GM12878 (cell line): ENCODE data around the gene GYPC. TPM values are rescaled to one million over a fixed set of nuclear protein-coding genes. Genes with fewer than 3 reads are reported as not detected.

ENCODE experiments used
- ATAC-seq: fragments of 200-7000 bp; cut with Tn5 transposase; 3 replicates; pipeline ENCODE4 v1.9.1; 2020; ENCODE audit warnings: mild to moderate bottlenecking, moderate library complexity
- BruUV-seq: library from RNA; stranded (reverse); fragments of 400-500 nt; replicated peaks from 2 replicates; lab custom pipeline; 2021; lab: Mats Ljungman, UMichigan
- CTCF ChIA-PET: fragments of 300-600 bp; sonication (Branson Sonifier 250); formaldehyde crosslinking; extraction: SDS; loops from one replicate; lab custom pipeline; 2021; ENCODE audit warnings: inconsistent platforms; lab: Yijun Ruan, JAX
- POLR2A ChIA-PET: fragments of 350-600 bp; formaldehyde crosslinking; extraction: SDS; loops from one replicate; lab custom pipeline; 2021; ENCODE audit warnings: inconsistent platforms; lab: Charles Lee
- RAD21 ChIA-PET: fragments of 300-600 bp; sonication (Branson Sonifier 250); formaldehyde crosslinking; loops from one replicate; lab custom pipeline; 2023; ENCODE audit warnings: antibody characterized with exemption; ENCODE audit not compliant: unreplicated experiment; lab: Charles Lee
- SMC1A ChIA-PET: fragments of 300-600 bp; sonication (Branson Sonifier 250); formaldehyde crosslinking; loops from one replicate; lab custom pipeline; 2023; ENCODE audit not compliant: unreplicated experiment, uncharacterized antibody; lab: Charles Lee
- DNase-seq: peaks from one replicate; pipeline ENCODE4 v3.0.0-alpha.2; 2011; ENCODE audit warnings: low read depth, low spot score
- FAIRE-seq: peaks from 3 replicates; lab custom pipeline; 2011; peaks lifted over from hg19 to GRCh38; lab: Jason Lieb, UNC
- H2AFZ ChIP-seq: 2 replicates; pipeline ENCODE4 v1.6.0; 2011; ENCODE audit warnings: low read depth, low read length, control low read depth; ENCODE audit not compliant: control insufficient read depth
- H3K27ac ChIP-seq: 2 replicates; pipeline ENCODE4 v1.5.1; 2011; ENCODE audit warnings: control low read depth; ENCODE audit not compliant: control insufficient read depth, insufficient read depth
- H3K27me3 ChIP-seq, 2 experiments: replicated peaks in 1 of 2; 2 replicates each; pipeline versions ENCODE4 v1.6.0 to v1.6.1; 2011; ENCODE audit warnings: low read length in 1 of 2; ENCODE audit not compliant: control insufficient read depth in 2 of 2, insufficient read depth in 2 of 2
- H3K36me3 ChIP-seq, 2 experiments: 2 replicates each; pipeline ENCODE4 v1.5.1; 2011; ENCODE audit warnings: low read length in 1 of 2; ENCODE audit not compliant: control insufficient read depth in 2 of 2, insufficient read depth in 2 of 2
- H3K4me1 ChIP-seq: 2 replicates; pipeline ENCODE4 v1.6.1; 2011; ENCODE audit warnings: mild to moderate bottlenecking, low read length, moderate library complexity, mixed read lengths; ENCODE audit not compliant: control insufficient read depth, insufficient read depth
- H3K4me2 ChIP-seq: 2 replicates; pipeline ENCODE4 v1.6.0; 2011; ENCODE audit warnings: control low read depth; ENCODE audit not compliant: control insufficient read depth, insufficient read depth
- H3K4me3 ChIP-seq: fragments of 200-600 bp; sonication (generic); 2 replicates; pipeline ENCODE4 v1.5.1; 2016
- H3K79me2 ChIP-seq: 2 replicates; pipeline ENCODE4 v1.6.0; 2011; ENCODE audit warnings: low read length; ENCODE audit not compliant: control insufficient read depth, insufficient read depth
- H3K9ac ChIP-seq: 2 replicates; pipeline ENCODE4 v1.8.0; 2011; ENCODE audit warnings: low read length, control low read depth, mixed read lengths; ENCODE audit not compliant: control insufficient read depth, insufficient read depth
- H3K9me3 ChIP-seq: replicated peaks from 3 replicates; pipeline ENCODE4 v1.5.1; 2011; ENCODE audit warnings: mild to moderate bottlenecking, low read length; ENCODE audit not compliant: control insufficient read depth, insufficient read depth
- H4K20me1 ChIP-seq: 2 replicates; pipeline ENCODE4 v1.6.0; 2011; ENCODE audit not compliant: control insufficient read depth, insufficient read depth
- BCL3 ChIP-seq: IDR thresholded peaks from 2 replicates; pipeline ENCODE4 v1.6.1; 2011; ENCODE audit warnings: borderline replicate concordance, low read depth, mild to moderate bottlenecking, moderate library complexity, low read length; ENCODE audit not compliant: insufficient read depth, poor library complexity, severe bottlenecking
- PBX3 ChIP-seq: IDR thresholded peaks from 2 replicates; pipeline ENCODE4 v1.6.1; 2011; ENCODE audit warnings: mild to moderate bottlenecking, low read depth, low read length, moderate library complexity; ENCODE audit not compliant: insufficient replicate concordance
- WGBS: methylation state at CpG from one replicate; pipeline ENCODE4 v1.1.6; 2016; ENCODE audit warnings: low lambda C conversion rate; ENCODE audit not compliant: insufficient replicate concordance, insufficient coverage; ENCODE audit errors: missing lambda C conversion rate; 5-methylcytosine and 5-hydroxymethylcytosine counted together
- in situ Hi-C: fragments of 300-500 bp; cut with MboI; formaldehyde crosslinking; loops from 9 replicates; pipeline ENCODE4 v1.14.3; 2018; ENCODE audit warnings: mixed read lengths
- intact Hi-C: fragments of 100-400 bp; cut with micrococcal nuclease; formaldehyde crosslinking; loops from one replicate; pipeline ENCODE4 v1.14.2; 2022; ENCODE audit not compliant: unreplicated experiment
- polyA plus RNA-seq, 11 experiments: library from polyadenylated mRNA; depleted of rRNA in 4 of 11; unstranded in 6 of 11; stranded (reverse) in 5 of 11; fragments of >200 nt; fragmentation: Nextera tagmentation in 4 of 11; fragmentation: Illumina TruSeq in 1 of 11; extraction: Ambion mirVana in 4 of 11; extraction: Trizol in 1 of 11; gene quantifications; 1 replicate in 1 of 11; 2 replicates in 10 of 11; pipeline versions ENCODE4 v1.2.1 to v1.2.3, GENCODE V29; 2011 to 2016; ENCODE audit warnings: inconsistent platforms in 2 of 11, missing spikeins in 2 of 11, low read depth in 1 of 11
- total RNA-seq, 4 experiments: library from RNA; depleted of rRNA in 3 of 4; stranded (reverse); fragments of >200 nt in 3 of 4; fragmentation: Illumina TruSeq in 1 of 4; extraction: Trizol in 1 of 4; gene quantifications; 2 replicates each; pipeline versions ENCODE4 v1.2.1 to v1.2.3, GENCODE V29; 2013 to 2021
- TF ChIP-seq, protein P1 (sequence below): fragments of 450-650 bp; IDR thresholded peaks from 2 replicates; pipeline ENCODE4 v1.6.1; 2016; ENCODE audit warnings: mild to moderate bottlenecking

The GYPC gene
- total and polyA plus RNA-seq, 10 of the 15 experiments (the other 5 are each of a cell fraction or from before 2014, with no cell fraction given) = 26.2 to 150 (median 81.4) TPM

DNA sequence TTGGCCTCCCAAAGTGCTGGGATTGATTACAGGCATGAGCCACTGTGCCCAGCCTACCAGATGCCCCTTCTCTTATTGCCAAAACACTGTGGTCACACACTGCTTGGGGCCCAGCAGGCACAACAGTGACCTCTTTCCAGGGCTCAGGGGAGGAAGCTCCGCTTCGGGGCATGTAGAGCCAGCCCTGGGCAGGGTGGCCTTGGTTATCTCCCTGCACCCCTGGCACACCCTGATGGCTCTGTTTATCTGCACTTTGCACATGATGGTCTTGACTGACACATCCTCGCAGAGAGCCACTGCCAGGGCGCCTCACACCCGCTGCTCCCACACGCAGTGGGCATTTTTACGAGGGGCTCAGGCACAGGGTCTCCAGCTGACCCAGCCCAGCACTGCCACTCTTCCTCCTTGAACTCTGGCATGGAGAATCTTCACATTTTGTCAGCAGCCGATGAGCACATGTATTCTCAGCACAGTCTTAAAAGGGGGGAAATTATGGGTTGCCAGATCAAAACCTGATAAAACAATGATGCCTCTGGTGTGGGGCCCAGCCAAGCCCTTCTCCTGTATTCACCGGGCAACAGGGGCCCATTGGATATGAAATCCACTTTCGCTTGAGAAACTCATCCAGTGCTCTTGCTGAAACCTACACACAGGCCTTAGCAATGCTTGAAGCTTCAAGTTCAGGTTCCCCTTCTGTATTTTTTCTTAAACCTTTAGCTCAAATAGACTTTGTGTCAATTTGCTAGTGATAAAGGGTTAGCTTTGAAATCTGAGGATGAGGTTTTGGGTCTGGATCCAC lies 5.9 kb downstream of the GYPC start:
- ATAC-seq = no peak
- Histone ChIP-seq H3K4me1 (peaks cover 69% of the 10 kb centered on the region), H3K79me2 (peaks cover 92% of the 10 kb centered on the region), H3K9me3 (no peaks in the 10 kb centered on the region), H3K27me3 (no peaks in the 10 kb centered on the region), H3K9ac (0 out of 2 replicates have a peak overlapping the region, but pooled peaks have one; percentile 30), H2AFZ (no peak overlapping the region), H3K27ac (peak overlapping the region; percentile 24)
- RAD21 ChIA-PET = no interaction called here
- in situ Hi-C loops = loop anchor here (25.0 kb wide), 1 partner anchor 725 kb away; the partner anchor contains the start of gene MAP3K2
- 94% methylated on average over 10 of the region's 10 CpGs for WGBS
- SMC1A ChIA-PET = interaction anchor here (0.8 to 1.0 kb wide), 3 partner anchors 9 to 34 kb away, joined by 3 to 4 read pairs (median 4); no protein-coding TSS in a partner anchor
- intact Hi-C loops = no loop called here
- TF ChIP-seq BCL3 (peak; percentile 82), PBX3 (peak; percentile 23)
- TF ChIP-seq, protein P1, sequence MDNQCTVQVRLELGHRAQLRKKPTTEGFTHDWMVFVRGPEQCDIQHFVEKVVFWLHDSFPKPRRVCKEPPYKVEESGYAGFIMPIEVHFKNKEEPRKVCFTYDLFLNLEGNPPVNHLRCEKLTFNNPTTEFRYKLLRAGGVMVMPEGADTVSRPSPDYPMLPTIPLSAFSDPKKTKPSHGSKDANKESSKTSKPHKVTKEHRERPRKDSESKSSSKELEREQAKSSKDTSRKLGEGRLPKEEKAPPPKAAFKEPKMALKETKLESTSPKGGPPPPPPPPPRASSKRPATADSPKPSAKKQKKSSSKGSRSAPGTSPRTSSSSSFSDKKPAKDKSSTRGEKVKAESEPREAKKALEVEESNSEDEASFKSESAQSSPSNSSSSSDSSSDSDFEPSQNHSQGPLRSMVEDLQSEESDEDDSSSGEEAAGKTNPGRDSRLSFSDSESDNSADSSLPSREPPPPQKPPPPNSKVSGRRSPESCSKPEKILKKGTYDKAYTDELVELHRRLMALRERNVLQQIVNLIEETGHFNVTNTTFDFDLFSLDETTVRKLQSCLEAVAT = no peak
- TF ChIP-seq, all 136 proteins: peak for 2
- FAIRE-seq (no peak), DNase-seq (no peak)
- H3K4me2 ChIP-seq = peak overlapping the region; percentile 30
- H3K4me3 ChIP-seq = no peak overlapping the region
- BruUV-seq = no TSS peak
- no peaks in the 10 kb centered on the region for H4K20me1 ChIP-seq
- peaks cover 0 to 3% of the 10 kb centered on the region in 2 experiments; a peak in 1 of 4 replicates for H3K36me3 ChIP-seq
- ChIA-PET CTCF (interaction anchor here (3.4 kb wide), 1 partner anchor 46 kb away, joined by 14 read pairs; no protein-coding TSS in a partner anchor), POLR2A (no interaction called here)
